HCT116 (cell line): ENCODE data around the gene LRRC43. TPM values are rescaled to one million over a fixed set of nuclear protein-coding genes. Genes with fewer than 3 reads are reported as not detected.
"Not testable (repeated sequence)": the region's sequence is repeated elsewhere in the genome, so short reads cannot be mapped to it uniquely, and the experiment has no call there.

Experiments
- ATAC-seq: fragments of 200-7000 bp; cut with Tn5 transposase; 2 replicates; pipeline ENCODE4 v1.9.1; 2020; ENCODE audit warnings: mild to moderate bottlenecking, moderate library complexity
- BruUV-seq: library from RNA; stranded (reverse); fragments of 400-500 nt; replicated peaks from 2 replicates; lab custom pipeline; 2021; lab: Mats Ljungman, UMichigan
- CTCF ChIA-PET: fragments of 300-600 bp; sonication (Branson Sonifier 250); formaldehyde crosslinking; loops from one replicate; lab custom pipeline; 2021; ENCODE audit warnings: antibody characterized with exemption; lab: Charles Lee
- POLR2A ChIA-PET: fragments of 300-600, 350-600 bp; sonication (Branson Sonifier 250); formaldehyde crosslinking; loops from one replicate; lab custom pipeline; 2021; ENCODE audit warnings: antibody characterized with exemption; lab: Charles Lee
- RAD21 ChIA-PET, 2 experiments: fragments of 300-600 bp; sonication (Branson Sonifier 250); formaldehyde crosslinking; loops; one replicate each; lab custom pipeline; 2023; ENCODE audit warnings: low total read pairs in 2 of 2; ENCODE audit not compliant: uncharacterized antibody in 2 of 2, unreplicated experiment in 2 of 2, low non-redundant PET in 1 of 2; lab: Charles Lee
- DNase-seq: peaks from one replicate; pipeline ENCODE4 v3.0.0-alpha.2; 2010; ENCODE audit warnings: low read depth, low spot score
- H2AFZ ChIP-seq: fragments of 200-600 bp; shearing (Covaris generic), sonication (generic); 2 replicates; pipeline ENCODE4 v1.6.1; 2017; ENCODE audit warnings: low read depth, mixed run types, mixed read lengths, antibody characterized with exemption, low read length; ENCODE audit not compliant: poor library complexity, severe bottlenecking
- H3K27ac ChIP-seq: 2 replicates; pipeline ENCODE4 v1.5.1; 2012; ENCODE audit warnings: low read depth, low read length
- H3K27me3 ChIP-seq: fragments of 200-600 bp; sonication (generic); 2 replicates; pipeline ENCODE4 v1.6.1; 2016; ENCODE audit warnings: mixed run types, low read length, mixed read lengths; ENCODE audit not compliant: insufficient read depth
- H3K36me3 ChIP-seq, 2 experiments: fragments of 200-500 bp in 1 of 2; fragments of 200-600 bp in 1 of 2; sonication (Bioruptor generic) in 1 of 2; sonication (generic) in 1 of 2; 2 replicates each; pipeline versions ENCODE4 v1.5.1 to v1.6.1; 2014 to 2016; ENCODE audit warnings: low read length in 2 of 2, inconsistent platforms in 1 of 2, mixed read lengths in 1 of 2, mixed run types in 1 of 2; ENCODE audit not compliant: insufficient read depth in 2 of 2, control insufficient read depth in 1 of 2
- H3K4me1 ChIP-seq, 2 experiments: fragments of 200-600 bp in 1 of 2; sonication (generic) in 1 of 2; 2 replicates each; pipeline versions ENCODE4 v1.5.1 to v1.6.1; 2012 to 2017; ENCODE audit warnings: low read length in 2 of 2, inconsistent platforms in 1 of 2, mild to moderate bottlenecking in 1 of 2, mixed read lengths in 1 of 2, mixed run types in 1 of 2, moderate library complexity in 1 of 2; ENCODE audit not compliant: insufficient read depth in 2 of 2, control insufficient read depth in 1 of 2
- H3K4me2 ChIP-seq: fragments of 200-600 bp; sonication (generic); 2 replicates; pipeline ENCODE4 v1.6.1; 2017; ENCODE audit warnings: mixed run types, low read length, mixed read lengths
- H3K4me3 ChIP-seq, 2 experiments: fragments of 200-600 bp in 1 of 2; sonication (generic) in 1 of 2; replicated peaks in 1 of 2; 2 replicates each; pipeline ENCODE4 v1.5.1; 2011 to 2016; ENCODE audit warnings: low read length in 2 of 2, control low read depth in 1 of 2, low read depth in 1 of 2, mild to moderate bottlenecking in 1 of 2, mixed read lengths in 1 of 2, mixed run types in 1 of 2
- H3K79me2 ChIP-seq: fragments of 200-600 bp; sonication (generic); 2 replicates; pipeline ENCODE4 v1.6.1; 2017; ENCODE audit warnings: mild to moderate bottlenecking, mixed run types, low read length, moderate library complexity, mixed read lengths; ENCODE audit not compliant: insufficient read depth
- H3K9ac ChIP-seq: fragments of 200-600 bp; sonication (generic); 2 replicates; pipeline ENCODE4 v1.6.1; 2016; ENCODE audit warnings: low read length, mixed read lengths
- H3K9me2 ChIP-seq: fragments of 200-600 bp; sonication (generic), shearing (Covaris generic); 2 replicates; pipeline ENCODE4 v1.6.1; 2017; ENCODE audit warnings: mixed run types, mild to moderate bottlenecking, moderate library complexity; ENCODE audit not compliant: insufficient read depth
- H3K9me3 ChIP-seq, 2 experiments: fragments of 200-500 bp in 1 of 2; fragments of 200-600 bp in 1 of 2; sonication (Bioruptor generic) in 1 of 2; sonication (generic) in 1 of 2; 2 replicates each; pipeline ENCODE4 v1.6.1; 2014 to 2017; ENCODE audit warnings: low read length in 2 of 2, mixed read lengths in 2 of 2, inconsistent platforms in 1 of 2, low read depth in 1 of 2, mild to moderate bottlenecking in 1 of 2, mixed run types in 1 of 2, moderate library complexity in 1 of 2; ENCODE audit not compliant: control insufficient read depth in 1 of 2, insufficient read depth in 1 of 2
- H4K20me1 ChIP-seq: fragments of 200-600 bp; sonication (generic), shearing (Covaris generic); 2 replicates; pipeline ENCODE4 v1.6.1; 2017; ENCODE audit warnings: mixed run types, mild to moderate bottlenecking, moderate library complexity; ENCODE audit not compliant: insufficient read depth
- ATF3 ChIP-seq: IDR thresholded peaks from 2 replicates; pipeline ENCODE4 v1.6.1; 2012
- POLR2A ChIP-seq: IDR thresholded peaks from 2 replicates; pipeline ENCODE4 v1.7.0; 2011; ENCODE audit warnings: borderline replicate concordance; ENCODE audit not compliant: insufficient read depth, insufficient read length; ENCODE audit errors: extremely low read depth
- RAD21 ChIP-seq: IDR thresholded peaks from 2 replicates; pipeline ENCODE4 v1.6.1; 2012; ENCODE audit warnings: low read depth, mild to moderate bottlenecking
- SIN3A ChIP-seq: IDR thresholded peaks from 2 replicates; pipeline ENCODE4 v1.6.1; 2012; ENCODE audit warnings: low read depth
- SP1 ChIP-seq: IDR thresholded peaks from 2 replicates; pipeline ENCODE4 v1.6.1; 2012; ENCODE audit warnings: low read depth
- SRF ChIP-seq: IDR thresholded peaks from 2 replicates; pipeline ENCODE4 v1.6.1; 2012; ENCODE audit warnings: low read depth
- TCF7L2 ChIP-seq: IDR thresholded peaks from 2 replicates; pipeline ENCODE4 v1.7.0; 2011; ENCODE audit warnings: borderline replicate concordance, inconsistent platforms; ENCODE audit not compliant: insufficient read depth, insufficient read length; ENCODE audit errors: extremely low read depth
- ZBTB33 ChIP-seq: IDR thresholded peaks from 2 replicates; pipeline ENCODE4 v1.6.1; 2011; ENCODE audit warnings: mild to moderate bottlenecking, low read length, moderate library complexity; ENCODE audit not compliant: insufficient replicate concordance; ENCODE audit errors: extremely low read depth
- intact Hi-C: fragments of 100-400 bp; cut with micrococcal nuclease; formaldehyde crosslinking; loops from 2 replicates; pipeline ENCODE4 v1.10.0; 2022
- total RNA-seq: library from RNA; stranded (reverse); gene quantifications from one replicate; pipeline ENCODE4 v1.2.1, GENCODE V29; 2021; ENCODE audit not compliant: unreplicated experiment

LRRC43 gene
- total RNA-seq, 1 experiment from 2014 or later, result not detected

GRCh38 chr12:122174155-122174845, 8.6 kb upstream of the LRRC43 start, which contains the start of gene IL31:
TSS of gene IL31 (minus strand) at chr12:122174221. CDS start at chr12:122174172, 49 bp downstream.
- TF ChIP-seq TCF7L2 (no peak), SP1 (no peak), SRF (no peak), ZBTB33 (no peak), RAD21 (no peak), POLR2A (no peak), ATF3 (no peak), SIN3A (no peak)

GRCh38 chr12:122176473-122176872, 6.5 kb upstream of the LRRC43 start:
- H3K9me3 ChIP-seq, H3K4me2 ChIP-seq, CTCF ChIA-PET, H3K27me3 ChIP-seq, H3K4me1 ChIP-seq, intact Hi-C loops, H3K79me2 ChIP-seq, BruUV-seq, POLR2A ChIA-PET, H4K20me1 ChIP-seq, H3K9ac ChIP-seq, H3K27ac ChIP-seq, DNase-seq, H3K9me2 ChIP-seq, ATAC-seq, H2AFZ ChIP-seq, RAD21 ChIA-PET, H3K4me3 ChIP-seq, H3K36me3 ChIP-seq: not testable (repeated sequence)

More at GRCh38 chr12:122174155-122174845, 8.6 kb upstream of the LRRC43 start, which contains the start of gene IL31:
- Histone ChIP-seq H3K9me3 (no peaks in the 10 kb centered on the region), H3K27me3 (no peaks in the 10 kb centered on the region), H3K9ac (no peak within 1 kb of the TSS), H4K20me1 (no peaks in the 10 kb centered on the region), H3K4me2 (no peak within 1 kb of the TSS), H3K4me3 (no peak within 1 kb of the TSS), H3K27ac (no peak within 1 kb of the TSS), H3K79me2 (no peaks in the 10 kb centered on the region), H3K36me3 (no peaks in the 10 kb centered on the region), H2AFZ (no peak within 1 kb of the TSS), H3K4me1 (no peaks in the 10 kb centered on the region), H3K9me2 (no peaks in the 10 kb centered on the region)
- POLR2A ChIA-PET, result interaction anchor here (0.6 kb wide), 1 partner anchor 20 kb away, joined by 3 read pairs; no protein-coding TSS in a partner anchor
- BruUV-seq, result no TSS peak
- no peak for DNase-seq
- CTCF ChIA-PET, result no interaction called here
- ATAC-seq, result no peak
- intact Hi-C loops, result no loop called here
- RAD21 ChIA-PET, result no interaction called here
